Astrocyte (in vitro differentiated cells and primary cell): ENCODE data around the gene AQP5. TPM values are rescaled to one million over a fixed set of nuclear protein-coding genes. Genes with fewer than 3 reads are reported as not detected.

ENCODE experiments used
- DNase-seq: peaks from one replicate; pipeline ENCODE4 v3.0.0-alpha.2; 2010; ENCODE audit warnings: low read depth
- FAIRE-seq: peaks from 2 replicates; lab custom pipeline; 2011; peaks lifted over from hg19 to GRCh38; lab: Jason Lieb, UNC
- H2AFZ ChIP-seq: 2 replicates; pipeline ENCODE4 v1.6.0; 2012; ENCODE audit warnings: low read depth, low read length, inconsistent platforms
- H3K27ac ChIP-seq: 2 replicates; pipeline ENCODE4 v1.5.1; 2011; ENCODE audit warnings: low read depth, low read length, inconsistent platforms
- H3K27me3 ChIP-seq: 2 replicates; pipeline ENCODE4 v1.6.0; 2011; ENCODE audit warnings: low read length, inconsistent platforms; ENCODE audit not compliant: insufficient read depth
- H3K36me3 ChIP-seq: 2 replicates; pipeline ENCODE4 v1.5.1; 2011; ENCODE audit warnings: low read length, inconsistent platforms; ENCODE audit not compliant: insufficient read depth
- H3K4me1 ChIP-seq: 2 replicates; pipeline ENCODE4 v1.5.1; 2011; ENCODE audit warnings: low read length, inconsistent platforms; ENCODE audit not compliant: insufficient read depth
- H3K4me2 ChIP-seq: 2 replicates; pipeline ENCODE4 v1.6.0; 2012; ENCODE audit warnings: low read length, inconsistent platforms
- H3K4me3 ChIP-seq: 2 replicates; pipeline ENCODE4 v1.5.1; 2011; ENCODE audit warnings: low read depth, mild to moderate bottlenecking, low read length, inconsistent platforms; ENCODE audit not compliant: insufficient read depth
- H3K79me2 ChIP-seq: 2 replicates; pipeline ENCODE4 v1.6.0; 2012; ENCODE audit warnings: mild to moderate bottlenecking, low read length, inconsistent platforms; ENCODE audit not compliant: insufficient read depth
- H3K9ac ChIP-seq: 2 replicates; pipeline ENCODE4 v1.6.0; 2012; ENCODE audit warnings: mild to moderate bottlenecking, low read length, inconsistent platforms
- H3K9me3 ChIP-seq: 2 replicates; pipeline ENCODE4 v1.5.1; 2012; ENCODE audit warnings: low read depth, mild to moderate bottlenecking, low read length, inconsistent platforms; ENCODE audit not compliant: insufficient read depth
- H4K20me1 ChIP-seq: 2 replicates; pipeline ENCODE4 v1.6.0; 2012; ENCODE audit warnings: low read length, inconsistent platforms; ENCODE audit not compliant: insufficient read depth
- H3K27ac Mint-ChIP-seq: one replicate; pipeline ENCODE4 v1.8.0; 2021; ENCODE audit warnings: mild to moderate bottlenecking, mixed read lengths; ENCODE audit not compliant: unreplicated experiment
- H3K27me3 Mint-ChIP-seq: one replicate; pipeline ENCODE4 v1.8.0; 2021; ENCODE audit warnings: low read depth, mixed read lengths; ENCODE audit not compliant: unreplicated experiment
- H3K36me3 Mint-ChIP-seq: one replicate; pipeline ENCODE4 v1.8.0; 2021; ENCODE audit warnings: low read depth, mixed read lengths; ENCODE audit not compliant: unreplicated experiment
- H3K4me1 Mint-ChIP-seq: one replicate; pipeline ENCODE4 v1.8.0; 2021; ENCODE audit warnings: low read depth, mixed read lengths; ENCODE audit not compliant: unreplicated experiment
- H3K4me3 Mint-ChIP-seq: one replicate; pipeline ENCODE4 v1.8.0; 2021; ENCODE audit warnings: mild to moderate bottlenecking, moderate library complexity, mixed read lengths; ENCODE audit not compliant: unreplicated experiment
- H3K9me3 Mint-ChIP-seq: one replicate; pipeline ENCODE4 v1.8.0; 2021; ENCODE audit warnings: mild to moderate bottlenecking, mixed read lengths; ENCODE audit not compliant: unreplicated experiment
- CTCF ChIP-seq: IDR thresholded peaks from 2 replicates; pipeline ENCODE4 v1.5.1; 2011; ENCODE audit warnings: low read depth, mild to moderate bottlenecking, inconsistent platforms, low read length, moderate library complexity; ENCODE audit not compliant: insufficient read depth
- EZH2 ChIP-seq: IDR thresholded peaks from 2 replicates; pipeline ENCODE4 v1.6.1; 2012; ENCODE audit warnings: mild to moderate bottlenecking, low read length, inconsistent platforms; ENCODE audit not compliant: insufficient read depth
- total RNA-seq: library from RNA; stranded (reverse); gene quantifications from 2 replicates; pipeline ENCODE4 v1.2.1, GENCODE V29; 2021

The AQP5 gene
- total RNA-seq, 1 donor from 2014 or later, result not detected

GRCh38 chr12:49974231-49974675 lies 12.6 kb downstream of the AQP5 start:
- H2AFZ ChIP-seq, result peak overlapping the region; percentile 13
- Mint-ChIP-seq H3K4me1 (peaks cover 4% of the 10 kb centered on the region), H3K9me3 (no peaks in the 10 kb centered on the region), H3K4me3 (no peak overlapping the region), H3K36me3 (no peaks in the 10 kb centered on the region), H3K27ac (no peak overlapping the region), H3K27me3 (peaks cover 19% of the 10 kb centered on the region)
- H3K27me3 ChIP-seq, result peaks cover 15% of the 10 kb centered on the region
- FAIRE-seq, result no peak
- no peaks in the 10 kb centered on the region for H3K4me1 ChIP-seq
- peak; percentile 25 for DNase-seq
- no peak overlapping the region for H3K27ac ChIP-seq
- no peak for TF ChIP-seq EZH2
- peak; percentile 40 for TF ChIP-seq CTCF
- H3K4me3 ChIP-seq, result no peak overlapping the region
- H3K79me2 ChIP-seq, result no peaks in the 10 kb centered on the region
- no peaks in the 10 kb centered on the region for H3K9me3 ChIP-seq
- H3K4me2 ChIP-seq, result no peak overlapping the region
- no peaks in the 10 kb centered on the region for H4K20me1 ChIP-seq
- no peak overlapping the region for H3K9ac ChIP-seq
- no peaks in the 10 kb centered on the region for H3K36me3 ChIP-seq

GRCh38 chr12:49974677-49975317 lies 13.1 kb downstream of the AQP5 start:
- Histone ChIP-seq H3K27ac (no peak overlapping the region), H3K27me3 (peaks cover 12% of the 10 kb centered on the region), H3K4me3 (no peak overlapping the region), H3K36me3 (no peaks in the 10 kb centered on the region), H4K20me1 (no peaks in the 10 kb centered on the region), H3K4me2 (no peak overlapping the region), H2AFZ (peak overlapping the region; percentile 13), H3K4me1 (no peaks in the 10 kb centered on the region), H3K9ac (no peak overlapping the region), H3K79me2 (no peaks in the 10 kb centered on the region), H3K9me3 (no peaks in the 10 kb centered on the region)
- H3K4me3 Mint-ChIP-seq, result no peak overlapping the region
- peaks cover 19% of the 10 kb centered on the region for H3K27me3 Mint-ChIP-seq
- no peaks in the 10 kb centered on the region for H3K9me3 Mint-ChIP-seq
- H3K27ac Mint-ChIP-seq, result no peak overlapping the region
- no peak for TF ChIP-seq EZH2
- FAIRE-seq (no peak), DNase-seq (no peak)
- peaks cover 4% of the 10 kb centered on the region for H3K4me1 Mint-ChIP-seq
- no peaks in the 10 kb centered on the region for H3K36me3 Mint-ChIP-seq

GRCh38 chr12:49975318-49975761 lies 13.7 kb downstream of the AQP5 start:
- peaks cover 5% of the 10 kb centered on the region for H3K4me1 Mint-ChIP-seq
- H3K9me3 ChIP-seq, result no peaks in the 10 kb centered on the region
- no peak overlapping the region for H2AFZ ChIP-seq
- no peak overlapping the region for H3K4me2 ChIP-seq
- H3K4me1 ChIP-seq, result no peaks in the 10 kb centered on the region
- H3K27ac ChIP-seq, result no peak overlapping the region
- FAIRE-seq (no peak), DNase-seq (no peak)
- H3K4me3 Mint-ChIP-seq, result no peak overlapping the region
- no peaks in the 10 kb centered on the region for H4K20me1 ChIP-seq
- H3K27me3 Mint-ChIP-seq, result peaks cover 19% of the 10 kb centered on the region
- H3K27ac Mint-ChIP-seq, result no peak overlapping the region
- H3K9ac ChIP-seq, result no peak overlapping the region
- no peaks in the 10 kb centered on the region for H3K9me3 Mint-ChIP-seq
- H3K4me3 ChIP-seq, result no peak overlapping the region
- peaks cover 8% of the 10 kb centered on the region for H3K27me3 ChIP-seq
- TF ChIP-seq EZH2 (no peak), CTCF (no peak)
- no peaks in the 10 kb centered on the region for H3K36me3 ChIP-seq
- no peaks in the 10 kb centered on the region for H3K36me3 Mint-ChIP-seq
- no peaks in the 10 kb centered on the region for H3K79me2 ChIP-seq
